ENCODE measurements around the gene RIPK4. TPM values are rescaled to one million over a fixed set of nuclear protein-coding genes. Genes with fewer than 3 reads are reported as not detected.

The RIPK4 gene
- total RNA-seq, 1 experiment from 2014 or later: 20.1 TPM

Small RNAs within 50 kb of the gene (microRNA-seq; reads per million reads assigned to microRNA genes)
- gene MIR6814 (ENCODE audit: borderline number of aligned reads): not detected

Other genes with a start within 250 kb of the RIPK4 start
- gene PRDM15, start 112.3 kb upstream of the RIPK4 start, total RNA-seq (2021): 10.3 to 12.9 TPM (median 12.2 TPM) in 3 replicates
- 11.2 to 14.9 TPM (median 14.1 TPM) in 3 replicates for gene C2CD2, start 187.0 kb upstream of the RIPK4 start, total RNA-seq (2021)
- gene ZBTB21, start 243.3 kb upstream of the RIPK4 start, total RNA-seq (2021): 13.8 to 14.2 TPM (median 14.2 TPM) in 3 replicates